ENCODE measurements around the gene HGS.

- TF ChIP-seq YY1 (IDR thresholded peaks at IDR 0.05; ENCODE audit: insufficient read depth, insufficient read length) (no peak), ZNF274 (IDR thresholded peaks at IDR 0.05; ENCODE audit: low read depth, low read length) (no peak)
These were observed 33.4 kb downstream of the HGS start for GRCh38 chr17:81717049-81717765.

Measured in NT2/D1 (cell line).